AG04449 (cell line): ENCODE data around the gene FOXN1.
"Not testable (repeated sequence)": the region's sequence is repeated elsewhere in the genome, so short reads cannot be mapped to it uniquely, and the experiment has no call there.

Experiments
- CTCF ChIA-PET: fragments of 350-600 bp; formaldehyde crosslinking; extraction: SDS; loops from one replicate; lab custom pipeline; 2021; ENCODE audit warnings: antibody characterized with exemption; lab: Yijun Ruan, JAX
- POLR2A ChIA-PET: fragments of 400-600, 350-600 bp; formaldehyde crosslinking; extraction: SDS; loops from one replicate; lab custom pipeline; 2020; ENCODE audit warnings: antibody characterized with exemption, inconsistent platforms; lab: Yijun Ruan, JAX
- DNase-seq: peaks from one replicate; pipeline ENCODE4 v3.0.0-alpha.2; 2010; ENCODE audit warnings: low read depth, low spot score
- H3K4me3 ChIP-seq: 2 replicates; pipeline ENCODE4 v1.5.1; 2011; ENCODE audit warnings: low read depth, mild to moderate bottlenecking, control low read depth, low read length
- CTCF ChIP-seq: IDR thresholded peaks from one replicate; pipeline ENCODE4 v1.5.1; 2011; ENCODE audit warnings: mild to moderate bottlenecking, moderate library complexity, low read length, control low read depth, inconsistent platforms; ENCODE audit not compliant: insufficient read depth; ENCODE audit errors: missing control alignments

FOXN1 gene

GRCh38 chr17:28505986-28506665, at the start of gene FOXN1:
Gene FOXN1, plus strand, starts transcription at chr17:28506348. Its CDS starts 17,622 bp downstream, at chr17:28523970.
- CTCF ChIA-PET, result interaction anchor here (1.1 to 6.9 kb wide), 4 partner anchors 12 to 113 kb away, joined by 3 to 43 read pairs (median 12); no protein-coding TSS in a partner anchor
- POLR2A ChIA-PET, result no interaction called here
- no peak for TF ChIP-seq CTCF

GRCh38 chr17:28457890-28458289, 48.3 kb upstream of the FOXN1 start:
- POLR2A ChIA-PET, result no interaction called here
- no peak for DNase-seq
- no peak for TF ChIP-seq CTCF
- no peak overlapping the region for H3K4me3 ChIP-seq
- CTCF ChIA-PET, result no interaction called here

More at GRCh38 chr17:28505986-28506665, at the start of gene FOXN1:
- DNase-seq, result no peak
- H3K4me3 ChIP-seq, result no peak within 1 kb of the TSS

- DNase-seq, H3K4me3 ChIP-seq, CTCF ChIA-PET, POLR2A ChIA-PET: not testable (repeated sequence)
These were observed 47.3 kb upstream of the FOXN1 start for GRCh38 chr17:28458881-28459280.

DNA sequence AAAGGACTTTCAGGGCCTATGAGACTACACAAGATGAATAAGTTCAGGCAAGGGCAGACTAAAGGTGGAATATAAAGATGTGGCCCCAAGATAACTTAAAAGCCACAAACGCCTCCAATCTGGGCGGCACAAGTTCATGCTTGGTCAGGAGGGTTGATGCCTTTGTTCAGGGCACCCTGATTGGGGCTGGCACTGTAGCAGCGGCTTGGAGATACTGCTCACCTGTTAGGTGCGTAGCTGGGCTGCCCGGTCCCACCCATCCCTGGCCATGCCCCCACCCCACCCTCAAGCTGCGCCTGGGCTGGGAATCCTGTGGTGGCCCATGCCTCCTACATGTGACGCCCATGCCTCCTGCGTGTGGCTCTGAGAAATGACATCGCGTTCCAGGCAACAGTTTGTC, 45.2 kb upstream of the FOXN1 start:
- ChIA-PET CTCF (no interaction called here), POLR2A (no interaction called here)
- H3K4me3 ChIP-seq, result no peak overlapping the region
- TF ChIP-seq CTCF, result no peak
- DNase-seq, result no peak

DNA sequence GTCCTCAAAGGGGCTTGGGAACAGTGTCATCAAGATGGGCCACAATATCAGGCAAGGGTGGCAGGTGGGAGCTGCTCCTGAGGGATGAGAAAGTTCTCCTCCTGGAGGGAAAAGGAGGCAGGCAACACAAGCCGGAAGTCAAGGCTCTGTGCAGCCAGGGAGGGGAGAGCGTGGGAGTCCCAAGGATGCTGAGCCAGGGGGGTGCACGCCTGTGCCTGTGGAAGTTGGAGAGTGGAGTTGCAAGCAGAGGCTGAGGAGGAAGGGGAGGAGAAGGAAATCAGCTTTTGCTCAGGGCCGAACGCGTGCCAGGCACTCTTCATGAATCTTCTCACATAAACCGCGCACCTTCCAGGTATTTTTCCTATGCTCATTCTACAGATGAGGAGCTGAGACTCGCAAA, 40.1 kb upstream of the FOXN1 start:
- POLR2A ChIA-PET, result no interaction called here
- CTCF ChIA-PET, result interaction anchor here (1.1 to 3.0 kb wide), 2 partner anchors 50 to 128 kb away, joined by 3 to 9 read pairs; no protein-coding TSS in a partner anchor
- no peak overlapping the region for H3K4me3 ChIP-seq
- no peak for DNase-seq
- no peak for TF ChIP-seq CTCF

DNA sequence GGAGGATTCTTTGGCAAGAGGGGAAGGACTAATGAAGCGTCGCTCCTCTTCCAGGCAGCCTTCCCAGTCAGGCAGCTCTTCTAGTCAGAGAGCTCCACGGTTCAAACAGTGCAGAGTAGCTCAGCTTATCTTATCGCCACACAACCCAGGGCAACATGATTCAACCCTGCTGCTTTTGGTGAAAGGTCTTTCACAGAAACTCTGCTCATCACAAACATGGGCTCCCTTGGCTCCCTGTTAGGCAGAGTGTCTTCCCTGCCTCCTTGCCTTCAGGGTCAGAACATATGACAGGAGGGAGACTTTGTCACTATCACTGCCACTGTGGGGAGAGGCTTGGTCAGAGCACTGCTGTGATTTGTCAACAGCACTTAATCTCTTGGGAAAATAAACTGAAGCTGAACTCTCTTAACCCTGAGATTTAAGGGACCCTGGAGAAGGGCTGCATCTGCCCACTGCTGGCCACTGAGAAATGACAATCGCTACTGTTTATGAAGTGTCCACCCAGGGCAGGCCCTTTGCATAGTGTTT, 39.6 kb upstream of the FOXN1 start:
- no peak for DNase-seq
- TF ChIP-seq CTCF, result no peak
- ChIA-PET CTCF (interaction anchor here (1.1 to 3.0 kb wide), 2 partner anchors 50 to 128 kb away, joined by 3 to 9 read pairs; no protein-coding TSS in a partner anchor), POLR2A (no interaction called here)
- H3K4me3 ChIP-seq, result no peak overlapping the region
